ENCODE measurements around the gene GNS.

GRCh38 chr12:64706857-64707256 lies 52.3 kb downstream of the GNS start:
- TF ChIP-seq CTCF (IDR thresholded peaks at IDR 0.05) (no peak), ZFX (IDR thresholded peaks at IDR 0.05; ENCODE audit: borderline replicate concordance) (no peak)
